ENCODE results near the gene TRIO. TPM values are rescaled to one million over a fixed set of nuclear protein-coding genes. Genes with fewer than 3 reads are reported as not detected.
A peak's percentile ranks its signal among the peaks of the same experiment; 100 is the strongest.

Gene TRIO
- total and polyA plus RNA-seq, 12 donors = 26.2 to 85.2 (median 61.9) TPM

DNA sequence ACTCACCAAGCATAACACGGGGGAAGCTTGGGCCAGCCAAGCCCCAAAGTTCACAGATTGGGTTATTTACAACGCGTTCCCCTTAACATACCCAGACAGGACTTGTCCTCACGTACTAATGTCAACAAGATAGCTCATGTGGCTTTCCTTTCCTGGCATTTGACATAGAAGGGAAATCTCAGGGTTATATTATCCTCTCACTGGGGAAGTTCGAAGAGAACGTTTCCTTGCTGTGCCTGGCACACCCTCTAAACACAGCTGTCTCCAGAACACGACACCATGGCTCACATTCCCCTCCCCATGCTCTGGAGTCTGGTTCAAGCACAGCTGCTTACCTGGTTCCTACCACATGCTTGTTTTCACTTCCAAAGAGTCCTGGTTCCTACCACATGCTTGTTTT is 391.6 kb downstream of the TRIO start:
- H3K4me1 ChIP-seq = peaks cover 0 to 9% (median 0%) of the 10 kb centered on the region in 9 donors
- DNase-seq (no peak), ATAC-seq (peak in 3 of 8 donors; percentile 34 to 69 (median 53))
- H3K36me3 ChIP-seq = no peaks in the 10 kb centered on the region
- no peak overlapping the region for H3K27ac ChIP-seq
- no peak overlapping the region for H3K4me3 ChIP-seq
- intact Hi-C loops (cut with DNase I) = no loop called here
- no peaks in the 10 kb centered on the region for H3K27me3 ChIP-seq
- 14 to 23% methylated on average over 7 of the region's 7 CpGs for WGBS, 2 donors
- TF ChIP-seq, protein P1, sequence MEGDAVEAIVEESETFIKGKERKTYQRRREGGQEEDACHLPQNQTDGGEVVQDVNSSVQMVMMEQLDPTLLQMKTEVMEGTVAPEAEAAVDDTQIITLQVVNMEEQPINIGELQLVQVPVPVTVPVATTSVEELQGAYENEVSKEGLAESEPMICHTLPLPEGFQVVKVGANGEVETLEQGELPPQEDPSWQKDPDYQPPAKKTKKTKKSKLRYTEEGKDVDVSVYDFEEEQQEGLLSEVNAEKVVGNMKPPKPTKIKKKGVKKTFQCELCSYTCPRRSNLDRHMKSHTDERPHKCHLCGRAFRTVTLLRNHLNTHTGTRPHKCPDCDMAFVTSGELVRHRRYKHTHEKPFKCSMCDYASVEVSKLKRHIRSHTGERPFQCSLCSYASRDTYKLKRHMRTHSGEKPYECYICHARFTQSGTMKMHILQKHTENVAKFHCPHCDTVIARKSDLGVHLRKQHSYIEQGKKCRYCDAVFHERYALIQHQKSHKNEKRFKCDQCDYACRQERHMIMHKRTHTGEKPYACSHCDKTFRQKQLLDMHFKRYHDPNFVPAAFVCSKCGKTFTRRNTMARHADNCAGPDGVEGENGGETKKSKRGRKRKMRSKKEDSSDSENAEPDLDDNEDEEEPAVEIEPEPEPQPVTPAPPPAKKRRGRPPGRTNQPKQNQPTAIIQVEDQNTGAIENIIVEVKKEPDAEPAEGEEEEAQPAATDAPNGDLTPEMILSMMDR (IDR thresholded peaks at IDR 0.05) = no peak
- peaks cover 0 to 9% (median 0%) of the 10 kb centered on the region in 11 donors for H3K9me3 ChIP-seq

GRCh38 chr5:14545308-14545707 is 402.2 kb downstream of the TRIO start:
- ATAC-seq = peak in 7 of 8 donors; percentile 37 to 71 (median 58)
- WGBS, 2 donors = 60 to 62% methylated on average over 3 of the region's 3 CpGs
- H3K27me3 ChIP-seq = peaks cover 0 to 17% (median 6%) of the 10 kb centered on the region in 7 donors
- TF ChIP-seq, protein P1 (IDR thresholded peaks at IDR 0.05) = no peak
- H3K36me3 ChIP-seq = no peaks in the 10 kb centered on the region
- intact Hi-C loops (cut with DNase I) = no loop called here
- H3K27ac ChIP-seq = peak overlapping the region in 1 of 10 donors; percentile 45
- H3K4me3 ChIP-seq = no peak overlapping the region
- H3K9me3 ChIP-seq = peaks cover 0 to 23% (median 9%) of the 10 kb centered on the region in 11 donors
- H3K4me1 ChIP-seq = peaks cover 0 to 25% (median 0%) of the 10 kb centered on the region in 9 donors
- no peak for DNase-seq

DNA sequence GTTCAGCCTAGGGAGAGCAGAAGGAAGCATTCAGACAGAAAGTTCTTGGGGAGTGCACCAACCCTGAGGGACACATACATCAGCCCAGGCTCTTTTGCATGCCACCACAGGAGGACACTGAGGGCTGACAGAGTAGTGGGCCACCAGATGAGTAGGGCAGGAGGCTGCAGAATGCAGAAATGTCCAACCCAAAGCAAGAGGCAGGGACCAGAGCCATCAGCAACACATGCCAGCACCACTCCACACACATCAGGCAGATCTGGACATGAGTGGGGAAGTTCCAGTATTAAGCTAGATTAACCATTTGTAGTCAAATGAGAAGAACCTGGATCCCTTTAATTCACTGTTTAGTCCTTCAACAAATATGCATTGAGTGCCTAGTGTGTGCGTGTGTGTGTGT is 402.7 kb downstream of the TRIO start:
- peaks cover 0 to 18% (median 6%) of the 10 kb centered on the region in 11 donors for H3K9me3 ChIP-seq
- TF ChIP-seq, protein P1 (IDR thresholded peaks at IDR 0.05) = no peak
- no peaks in the 10 kb centered on the region for H3K36me3 ChIP-seq
- peaks cover 0 to 17% (median 6%) of the 10 kb centered on the region in 7 donors for H3K27me3 ChIP-seq
- H3K27ac ChIP-seq = peak overlapping the region in 1 of 10 donors; percentile 20
- H3K4me3 ChIP-seq = no peak overlapping the region
- H3K4me1 ChIP-seq = peaks cover 0 to 25% (median 0%) of the 10 kb centered on the region in 9 donors
- WGBS, 2 donors = 50 to 87% methylated on average over 1 of the region's 1 CpG
- intact Hi-C loops (cut with DNase I) = no loop called here
- no peak for DNase-seq
- ATAC-seq = peak in 3 of 8 donors; percentile 20 to 27 (median 26)

- peaks cover 0 to 12% (median 0%) of the 10 kb centered on the region in 11 donors for H3K9me3 ChIP-seq
- TF ChIP-seq, protein P1 (IDR thresholded peaks at IDR 0.05) = no peak
- H3K4me1 ChIP-seq = peaks cover 0 to 31% (median 0%) of the 10 kb centered on the region in 9 donors
- intact Hi-C loops (cut with DNase I) = no loop called here
- no peak overlapping the region for H3K4me3 ChIP-seq
- no peaks in the 10 kb centered on the region for H3K36me3 ChIP-seq
- no peak overlapping the region for H3K27ac ChIP-seq
- DNase-seq (no peak), ATAC-seq (no peak)
- WGBS, 2 donors = 92 to 100% methylated on average over 1 of the region's 1 CpG
- H3K27me3 ChIP-seq = peaks cover 0 to 17% (median 6%) of the 10 kb centered on the region in 7 donors
Observed at GRCh38 chr5:14547666-14548065, 404.5 kb downstream of the TRIO start.

Data from heart right ventricle (tissue), 16 donors.